Heart left ventricle (tissue), 13 donors: Measurements from ENCODE around the gene PDCD4.

Experiments
- CTCF ChIP-seq, 12 donors: fragments of 200-600 bp; sonication (generic) in 4 of 12; IDR thresholded peaks; one replicate each; pipeline versions ENCODE4 v1.5.0 to v1.8.0; 2018 to 2022; ENCODE audit warnings: antibody characterized with exemption in 12 of 12, mild to moderate bottlenecking in 5 of 12
- POLR2A ChIP-seq, 2 donors: fragments of 450-650 bp; IDR thresholded peaks; one replicate each; pipeline ENCODE4 v1.6.1; 2017; ENCODE audit warnings: antibody characterized with exemption in 2 of 2, mild to moderate bottlenecking in 2 of 2, moderate library complexity in 2 of 2
- donor health status: ischemic (EF 13 %, LVEDD 7.1; RV severe dilation, severe dysfunction).
- donor health status: DM: no; HTN: yes; CAD: no.
- donor health status: DM: no; HTN: no; CAD: no.
- donor health status: ischemic (EF 25% LVEDD 6.9; RV normal size, moderate dysfunction).
- donor health status: ischemic (EF 25% LVEDD 5.7; RV mildly dilated, moderate dysfunction).
- donor health status: ischemic (EF 35%, LVEDD 5.7; RV mildly dilated, moderate dysfunction).
- donor health status: nonischemic (EF 11% LVEDD 7.7; RV severe dilation, severe dysfunction).
- donor health status: DM: yes; HTN: yes; CAD: no.
- donor health status: PGD.
- donor health status: ischemic (EF 29% LVEDD 5.4; RV normal size, mild dysfunction).
- donor health status: nonischemic (EF 23%, LVEDD 6.1; RV moderate dilation, normal function).

GRCh38 chr10:110916554-110917346, 45.0 kb downstream of the PDCD4 start:
- TF ChIP-seq POLR2A (IDR thresholded peaks at IDR 0.05): no peak
- no peak for TF ChIP-seq CTCF (IDR thresholded peaks at IDR 0.05)
